DMS114 treated with DMSO at 0.1 percent for 48 hours (cell line): Measurements from ENCODE around the gene TMEM231.

Experiments
- DNase-seq: peaks from one replicate; lab custom pipeline; 2025; ENCODE audit not compliant: unreplicated experiment; lab: John Stamatoyannopoulos, UW

The TMEM231 gene

DNA sequence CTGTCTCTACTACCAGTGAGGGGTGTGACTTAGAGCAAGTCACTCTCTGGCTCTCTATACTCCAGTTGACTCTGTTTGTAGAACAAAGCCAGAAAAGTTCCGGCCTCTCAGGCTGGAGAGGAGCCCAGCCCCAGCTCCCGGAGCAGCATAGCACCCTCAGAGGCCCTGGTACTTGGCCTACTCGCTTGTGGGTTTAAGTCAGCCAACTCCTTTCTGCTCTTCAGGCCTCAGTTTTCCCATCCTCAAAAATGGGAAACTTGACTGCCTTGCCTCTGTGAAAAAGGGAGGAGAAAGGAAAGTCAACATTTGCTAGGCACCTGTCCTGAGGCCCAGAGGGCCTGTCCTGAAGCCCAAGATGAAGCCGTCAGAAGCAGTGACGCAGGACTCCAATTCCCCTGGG lies 61.9 kb downstream of the TMEM231 start:
- DNase-seq, result no peak

- DNase-seq, result no peak
These were observed 64.2 kb downstream of the TMEM231 start for GRCh38 chr16:75491876-75492275.

- DNase-seq, result no peak
These were observed 67.7 kb downstream of the TMEM231 start for GRCh38 chr16:75488322-75488721.
